A673 (cell line): Measurements from ENCODE around the gene LIMS2.

Source experiments
- EZH2 ChIP-seq: fragments of 200-600 bp; sonication (generic); IDR thresholded peaks from 2 replicates; pipeline ENCODE4 v1.6.1; 2017; ENCODE audit warnings: borderline replicate concordance, low read depth, mild to moderate bottlenecking, mixed read lengths, antibody characterized with exemption, low read length; ENCODE audit not compliant: poor library complexity, severe bottlenecking
- TF ChIP-seq, protein P1 (sequence below): fragments of 300-800, 200-600 bp; sonication (generic); conservative IDR thresholded peaks from 2 replicates; pipeline ENCODE4 v1.5.1; 2017; ENCODE audit warnings: low read depth, mild to moderate bottlenecking, antibody characterized with exemption, low read length, moderate library complexity, mixed read lengths

DNA sequence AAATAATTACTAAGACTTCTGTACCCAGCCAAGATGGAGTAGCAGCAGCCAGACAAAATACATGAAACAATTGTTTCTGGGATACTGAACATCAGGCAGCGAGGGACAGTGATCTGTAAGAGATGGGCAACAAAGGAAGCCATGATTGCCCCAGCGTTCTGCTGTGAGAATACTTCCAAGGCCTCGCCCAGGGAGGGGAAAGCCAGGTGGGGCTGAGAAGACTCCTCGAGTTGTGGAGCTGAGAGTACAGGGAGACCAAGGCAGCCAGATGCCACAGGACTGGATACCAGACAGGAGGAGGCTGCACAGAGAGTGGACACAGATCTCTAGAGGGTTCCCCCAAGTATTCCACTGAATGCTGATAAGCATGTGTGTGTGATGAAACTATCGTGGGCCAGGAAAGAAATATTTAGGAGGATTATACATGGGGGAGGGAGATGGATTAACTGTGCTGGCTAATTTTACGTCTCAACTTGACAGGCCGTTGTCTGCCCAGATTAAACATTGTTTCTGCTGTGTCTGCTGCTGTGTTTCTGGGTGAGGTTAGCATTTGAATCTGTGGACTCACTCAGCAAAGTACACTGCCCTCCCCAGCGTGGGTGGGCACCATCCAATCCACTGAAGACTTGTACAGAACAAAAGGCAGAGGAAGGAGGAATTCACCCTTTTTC, 10.2 kb upstream of the LIMS2 start:
- no peak for TF ChIP-seq EZH2
- TF ChIP-seq, protein P1, sequence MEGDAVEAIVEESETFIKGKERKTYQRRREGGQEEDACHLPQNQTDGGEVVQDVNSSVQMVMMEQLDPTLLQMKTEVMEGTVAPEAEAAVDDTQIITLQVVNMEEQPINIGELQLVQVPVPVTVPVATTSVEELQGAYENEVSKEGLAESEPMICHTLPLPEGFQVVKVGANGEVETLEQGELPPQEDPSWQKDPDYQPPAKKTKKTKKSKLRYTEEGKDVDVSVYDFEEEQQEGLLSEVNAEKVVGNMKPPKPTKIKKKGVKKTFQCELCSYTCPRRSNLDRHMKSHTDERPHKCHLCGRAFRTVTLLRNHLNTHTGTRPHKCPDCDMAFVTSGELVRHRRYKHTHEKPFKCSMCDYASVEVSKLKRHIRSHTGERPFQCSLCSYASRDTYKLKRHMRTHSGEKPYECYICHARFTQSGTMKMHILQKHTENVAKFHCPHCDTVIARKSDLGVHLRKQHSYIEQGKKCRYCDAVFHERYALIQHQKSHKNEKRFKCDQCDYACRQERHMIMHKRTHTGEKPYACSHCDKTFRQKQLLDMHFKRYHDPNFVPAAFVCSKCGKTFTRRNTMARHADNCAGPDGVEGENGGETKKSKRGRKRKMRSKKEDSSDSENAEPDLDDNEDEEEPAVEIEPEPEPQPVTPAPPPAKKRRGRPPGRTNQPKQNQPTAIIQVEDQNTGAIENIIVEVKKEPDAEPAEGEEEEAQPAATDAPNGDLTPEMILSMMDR: no peak
